Measurements from ENCODE around the gene CGREF1. TPM values are rescaled to one million over a fixed set of nuclear protein-coding genes. Genes with fewer than 3 reads are reported as not detected.

CGREF1 gene
- total RNA-seq, 1 experiment from 2014 or later = 4.0 TPM

GRCh38 chr2:27053321-27053720 lies 65.6 kb downstream of the CGREF1 start:
- ATAC-seq = no peak
- ChIA-PET CTCF (no interaction called here), RAD21 (ENCODE audit: low non-redundant PET in 1 of 2, low total read pairs in 2 of 2, uncharacterized antibody in 2 of 2, unreplicated experiment in 2 of 2) (no interaction called here), POLR2A (no interaction called here)
- BruUV-seq (replicated peaks) = no TSS peak
- Histone ChIP-seq H2AFZ (ENCODE audit: low read depth, low read length, poor library complexity, severe bottlenecking) (no peak overlapping the region), H3K27me3 (ENCODE audit: insufficient read depth, low read length) (no peaks in the 10 kb centered on the region), H3K27ac (ENCODE audit: low read depth, low read length) (no peak overlapping the region), H3K9ac (ENCODE audit: low read length) (no peak overlapping the region), H3K9me3 (ENCODE audit: control insufficient read depth in 1 of 2, insufficient read depth in 1 of 2, low read depth in 1 of 2, low read length in 2 of 2) (no peaks in the 10 kb centered on the region), H3K4me3 (replicated peaks in 1 of 2; ENCODE audit: low read depth in 1 of 2, low read length in 2 of 2) (no peak overlapping the region), H3K4me1 (ENCODE audit: control insufficient read depth in 1 of 2, insufficient read depth in 2 of 2, low read length in 2 of 2) (peaks cover 11 to 25% of the 10 kb centered on the region in 2 experiments), H4K20me1 (ENCODE audit: insufficient read depth) (no peaks in the 10 kb centered on the region), H3K4me2 (ENCODE audit: low read length) (no peak overlapping the region), H3K79me2 (ENCODE audit: insufficient read depth, low read length) (no peaks in the 10 kb centered on the region), H3K36me3 (ENCODE audit: control insufficient read depth in 1 of 2, insufficient read depth in 2 of 2, low read length in 2 of 2) (peaks cover 9 to 17% of the 10 kb centered on the region in 2 experiments; a peak in 2 of 4 replicates), H3K9me2 (ENCODE audit: insufficient read depth) (no peaks in the 10 kb centered on the region)
- intact Hi-C loops (cut with micrococcal nuclease) = no loop called here
- DNase-seq (ENCODE audit: low read depth, low spot score) = no peak
- TF ChIP-seq ZBTB33 (IDR thresholded peaks at IDR 0.05; ENCODE audit: extremely low read depth, insufficient replicate concordance, low read length) (no peak), FOSL1 (IDR thresholded peaks at IDR 0.05; ENCODE audit: low read depth) (no peak), CBX3 (IDR thresholded peaks at IDR 0.05; ENCODE audit: low read depth) (no peak), CTCF (IDR thresholded peaks at IDR 0.05 in 2 of 3, conservative IDR thresholded peaks at IDR 0.05 in 1 of 3; ENCODE audit: borderline replicate concordance in 1 of 3, insufficient read depth in 1 of 3, low read depth in 2 of 3, low read length in 2 of 3) (no peak), POLR2A (IDR thresholded peaks at IDR 0.05; ENCODE audit: borderline replicate concordance, extremely low read depth, insufficient read depth, insufficient read length) (no peak), REST (IDR thresholded peaks at IDR 0.05; ENCODE audit: low read depth) (no peak), POLR2AphosphoS5 (IDR thresholded peaks at IDR 0.05; ENCODE audit: low read depth, low read length) (no peak), EZH2phosphoT487 (IDR thresholded peaks at IDR 0.05; ENCODE audit: borderline replicate concordance) (no peak), YY1 (IDR thresholded peaks at IDR 0.05; ENCODE audit: extremely low read depth, insufficient replicate concordance, low read depth, low read length) (no peak), SIN3A (IDR thresholded peaks at IDR 0.05; ENCODE audit: low read depth) (no peak), TCF7L2 (IDR thresholded peaks at IDR 0.05; ENCODE audit: borderline replicate concordance, extremely low read depth, insufficient read depth, insufficient read length) (no peak), ATF3 (IDR thresholded peaks at IDR 0.05) (no peak), SRF (IDR thresholded peaks at IDR 0.05; ENCODE audit: low read depth) (no peak), ZFX (IDR thresholded peaks at IDR 0.05) (no peak), EGR1 (IDR thresholded peaks at IDR 0.05; ENCODE audit: low read depth) (no peak)

Measured in HCT116 (cell line).